Gastroesophageal sphincter (tissue), 3 donors: ENCODE results near the gene KITLG.

Experiments
- CTCF ChIP-seq, 4 experiments: fragments of 200-600 bp in 2 of 4; fragments of 450-650 bp in 2 of 4; sonication (generic) in 1 of 4; IDR thresholded peaks; one replicate each; pipeline ENCODE4 v1.5.1; 2017 to 2019; ENCODE audit warnings: antibody characterized with exemption in 4 of 4, mild to moderate bottlenecking in 2 of 4, moderate library complexity in 2 of 4
- EP300 ChIP-seq: sonication (generic); formaldehyde crosslinking; IDR thresholded peaks from one replicate; pipeline ENCODE4 v1.6.1; 2017; ENCODE audit warnings: antibody characterized with exemption, mild to moderate bottlenecking
- POLR2A ChIP-seq, 2 donors: fragments of 450-650 bp; IDR thresholded peaks; one replicate each; pipeline ENCODE4 v1.6.1; 2017; ENCODE audit warnings: antibody characterized with exemption in 2 of 2, mild to moderate bottlenecking in 2 of 2, moderate library complexity in 1 of 2
- POLR2AphosphoS5 ChIP-seq: sonication (generic); formaldehyde crosslinking; IDR thresholded peaks from one replicate; pipeline ENCODE4 v1.6.1; 2017; ENCODE audit warnings: antibody characterized with exemption

- TF ChIP-seq POLR2A (IDR thresholded peaks at IDR 0.05), result no peak
- TF ChIP-seq CTCF (IDR thresholded peaks at IDR 0.05), result no peak
- TF ChIP-seq EP300, result no peak
- no peak for TF ChIP-seq POLR2AphosphoS5
These were observed 13.8 kb downstream of the KITLG start for GRCh38 chr12:88566430-88566829.
